Tibial nerve (tissue), 4 donors: ENCODE data around the gene PUM1. TPM values are rescaled to one million over a fixed set of nuclear protein-coding genes. Genes with fewer than 3 reads are reported as not detected.

Experiments used
- DNase-seq, 2 donors: peaks; one replicate each; pipeline ENCODE4 v3.0.0-alpha.2; 2019; ENCODE audit warnings: low spot score in 2 of 2
- H3K27ac ChIP-seq, 4 donors: fragments of 200-600 bp; sonication (generic) in 3 of 4; one replicate each; pipeline ENCODE4 v1.5.1; 2017 to 2019; ENCODE audit warnings: mild to moderate bottlenecking in 1 of 4
- H3K27me3 ChIP-seq, 2 donors: fragments of 200-600 bp; sonication (generic) in 1 of 2; one replicate each; pipeline versions ENCODE4 v1.5.1 to v1.6.0; 2017 to 2019
- H3K36me3 ChIP-seq, 3 donors: fragments of 200-600 bp; sonication (generic); one replicate each; pipeline ENCODE4 v1.5.1; 2018 to 2019
- H3K4me1 ChIP-seq, 4 donors: fragments of 200-600 bp; sonication (generic) in 3 of 4; one replicate each; pipeline ENCODE4 v1.5.1; 2017 to 2019
- H3K4me3 ChIP-seq, 4 donors: fragments of 200-600 bp; sonication (generic) in 3 of 4; one replicate each; pipeline ENCODE4 v1.5.1; 2017 to 2019; ENCODE audit warnings: mild to moderate bottlenecking in 1 of 4, moderate library complexity in 1 of 4
- H3K9me3 ChIP-seq, 4 donors: fragments of 200-600 bp; sonication (generic) in 3 of 4; one replicate each; pipeline ENCODE4 v1.5.1; 2017 to 2019
- EP300 ChIP-seq, 2 donors: sonication (generic); formaldehyde crosslinking; IDR thresholded peaks; one replicate each; pipeline ENCODE4 v1.6.1; 2017; ENCODE audit warnings: antibody characterized with exemption in 2 of 2, mild to moderate bottlenecking in 1 of 2
- POLR2A ChIP-seq, 2 donors: fragments of 450-650 bp; IDR thresholded peaks; one replicate each; pipeline ENCODE4 v1.6.1; 2017; ENCODE audit warnings: antibody characterized with exemption in 2 of 2, mild to moderate bottlenecking in 2 of 2, moderate library complexity in 2 of 2
- WGBS, 2 donors: methylation state at CpG; one replicate each; pipeline ENCODE4 v1.1.5; 2018; 5-methylcytosine and 5-hydroxymethylcytosine counted together
- total RNA-seq, 4 donors: library from RNA; depleted of rRNA; stranded (reverse); fragments of >200 nt; gene quantifications; one replicate each; pipeline ENCODE4 v1.1.0, GENCODE V29; 2016
- TF ChIP-seq, protein P1 (sequence below), 5 experiments: fragments of 200-600 bp in 3 of 5; fragments of 450-650 bp in 2 of 5; sonication (generic) in 3 of 5; IDR thresholded peaks; one replicate each; pipeline ENCODE4 v1.5.1; 2016 to 2019; ENCODE audit warnings: antibody characterized with exemption in 5 of 5, mild to moderate bottlenecking in 3 of 5, moderate library complexity in 2 of 5

PUM1 gene
- total RNA-seq, 4 donors from 2014 or later: 64.8 to 93.4 (median 76.0) TPM

- TF ChIP-seq EP300 (IDR thresholded peaks at IDR 0.05): no peak
- TF ChIP-seq POLR2A (IDR thresholded peaks at IDR 0.05): no peak
- TF ChIP-seq, protein P1, sequence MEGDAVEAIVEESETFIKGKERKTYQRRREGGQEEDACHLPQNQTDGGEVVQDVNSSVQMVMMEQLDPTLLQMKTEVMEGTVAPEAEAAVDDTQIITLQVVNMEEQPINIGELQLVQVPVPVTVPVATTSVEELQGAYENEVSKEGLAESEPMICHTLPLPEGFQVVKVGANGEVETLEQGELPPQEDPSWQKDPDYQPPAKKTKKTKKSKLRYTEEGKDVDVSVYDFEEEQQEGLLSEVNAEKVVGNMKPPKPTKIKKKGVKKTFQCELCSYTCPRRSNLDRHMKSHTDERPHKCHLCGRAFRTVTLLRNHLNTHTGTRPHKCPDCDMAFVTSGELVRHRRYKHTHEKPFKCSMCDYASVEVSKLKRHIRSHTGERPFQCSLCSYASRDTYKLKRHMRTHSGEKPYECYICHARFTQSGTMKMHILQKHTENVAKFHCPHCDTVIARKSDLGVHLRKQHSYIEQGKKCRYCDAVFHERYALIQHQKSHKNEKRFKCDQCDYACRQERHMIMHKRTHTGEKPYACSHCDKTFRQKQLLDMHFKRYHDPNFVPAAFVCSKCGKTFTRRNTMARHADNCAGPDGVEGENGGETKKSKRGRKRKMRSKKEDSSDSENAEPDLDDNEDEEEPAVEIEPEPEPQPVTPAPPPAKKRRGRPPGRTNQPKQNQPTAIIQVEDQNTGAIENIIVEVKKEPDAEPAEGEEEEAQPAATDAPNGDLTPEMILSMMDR (IDR thresholded peaks at IDR 0.05): no peak
- no peak overlapping the region for H3K4me3 ChIP-seq
- no peaks in the 10 kb centered on the region for H3K27me3 ChIP-seq
- peak overlapping the region in 2 of 4 donors; percentile 88 for H3K27ac ChIP-seq
- no peak for DNase-seq
- peaks cover 0 to 96% (median 32%) of the 10 kb centered on the region in 4 donors for H3K4me1 ChIP-seq
- H3K36me3 ChIP-seq: no peaks in the 10 kb centered on the region
- 70 to 75% methylated on average over 6 of the region's 6 CpGs for WGBS, 2 donors
- H3K9me3 ChIP-seq: no peaks in the 10 kb centered on the region
Observed at GRCh38 chr1:30900486-30900885, 165.0 kb downstream of the PUM1 start.

GRCh38 chr1:30899577-30900389 lies 165.7 kb downstream of the PUM1 start:
- Histone ChIP-seq H3K27me3 (no peaks in the 10 kb centered on the region), H3K4me3 (no peak overlapping the region), H3K36me3 (no peaks in the 10 kb centered on the region), H3K4me1 (peaks cover 0 to 99% (median 31%) of the 10 kb centered on the region in 4 donors), H3K9me3 (no peaks in the 10 kb centered on the region), H3K27ac (peak overlapping the region in 2 of 4 donors; percentile 88)
- no peak for DNase-seq
- WGBS, 2 donors: 60 to 68% methylated on average over 12 to 13 of the region's 13 CpGs
- no peak for TF ChIP-seq POLR2A (IDR thresholded peaks at IDR 0.05)

GRCh38 chr1:30898031-30898815 lies 167.3 kb downstream of the PUM1 start:
- H3K4me1 ChIP-seq: peaks cover 0 to 88% (median 30%) of the 10 kb centered on the region in 4 donors
- 85 to 93% methylated on average over 9 of the region's 10 CpGs for whole genome bisulfite sequencing, 2 donors
- no peaks in the 10 kb centered on the region for H3K9me3 ChIP-seq
- no peak for DNase-seq
- H3K27ac ChIP-seq: peak overlapping the region in 2 of 4 donors; percentile 88
- H3K27me3 ChIP-seq: no peaks in the 10 kb centered on the region
- no peaks in the 10 kb centered on the region for H3K36me3 ChIP-seq
- H3K4me3 ChIP-seq: no peak overlapping the region
- TF ChIP-seq EP300 (IDR thresholded peaks at IDR 0.05) (no peak), POLR2A (IDR thresholded peaks at IDR 0.05) (no peak)
- TF ChIP-seq, protein P1 (IDR thresholded peaks at IDR 0.05): no peak

DNA sequence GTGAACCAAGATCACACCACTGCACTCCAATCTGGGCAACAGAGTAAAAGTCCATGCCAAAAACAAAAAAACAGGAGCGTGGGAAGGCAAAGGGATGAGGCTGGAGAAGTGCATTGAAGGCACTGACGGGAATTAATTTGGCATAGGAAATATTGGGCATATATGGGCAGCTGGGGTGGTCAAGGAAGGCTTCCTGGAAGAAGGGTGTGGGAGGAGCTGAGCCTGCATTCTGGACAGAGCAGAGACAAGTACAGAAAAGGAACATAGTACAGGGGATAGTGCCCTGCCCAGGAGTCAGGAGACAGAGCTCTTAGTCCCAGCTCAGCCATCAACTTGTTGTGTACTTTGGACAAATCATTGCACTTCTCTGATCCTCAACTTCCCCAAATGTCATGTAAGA lies 168.6 kb downstream of the PUM1 start:
- Histone ChIP-seq H3K27me3 (no peaks in the 10 kb centered on the region), H3K9me3 (no peaks in the 10 kb centered on the region), H3K36me3 (no peaks in the 10 kb centered on the region), H3K4me3 (no peak overlapping the region), H3K27ac (peak overlapping the region in 2 of 4 donors; percentile 80 to 88), H3K4me1 (peaks cover 0 to 88% (median 30%) of the 10 kb centered on the region in 4 donors)
- TF ChIP-seq EP300 (IDR thresholded peaks at IDR 0.05): no peak
- TF ChIP-seq, protein P1 (IDR thresholded peaks at IDR 0.05): no peak
- no peak for TF ChIP-seq POLR2A (IDR thresholded peaks at IDR 0.05)
- 87 to 95% methylated on average over 2 of the region's 2 CpGs for WGBS, 2 donors
- no peak for DNase-seq

- 46 to 49% methylated on average over 6 of the region's 6 CpGs for WGBS, 2 donors
Observed at GRCh38 chr1:30895944-30896660, 169.4 kb downstream of the PUM1 start.

More at GRCh38 chr1:30895944-30896660, 169.4 kb downstream of the PUM1 start:
- H3K4me1 ChIP-seq: peaks cover 0 to 88% (median 27%) of the 10 kb centered on the region in 4 donors
- H3K27me3 ChIP-seq: no peaks in the 10 kb centered on the region
- TF ChIP-seq, protein P1 (IDR thresholded peaks at IDR 0.05): no peak
- TF ChIP-seq POLR2A (IDR thresholded peaks at IDR 0.05) (no peak), EP300 (IDR thresholded peaks at IDR 0.05) (no peak)
- no peak for DNase-seq
- no peaks in the 10 kb centered on the region for H3K9me3 ChIP-seq
- no peaks in the 10 kb centered on the region for H3K36me3 ChIP-seq
- no peak overlapping the region for H3K4me3 ChIP-seq
- peak overlapping the region in 3 of 4 donors; percentile 29 to 88 (median 80) for H3K27ac ChIP-seq
